Measurements from ENCODE around the gene MLLT10.

- TF ChIP-seq CTCF (IDR thresholded peaks at IDR 0.05) (no peak), POLR2A (IDR thresholded peaks at IDR 0.05) (no peak)
These were observed 168.6 kb downstream of the MLLT10 start for GRCh38 chr10:21702633-21703111.

Measured in adrenal gland (tissue), 5 donors.